GM12864 (cell line): Measurements from ENCODE around the gene PHRF1.

Experiments used
- DNase-seq: peaks from one replicate; pipeline ENCODE4 v3.0.0-alpha.2; 2011; ENCODE audit warnings: low read depth
- H3K4me3 ChIP-seq: 2 replicates; pipeline ENCODE4 v1.5.1; 2011; ENCODE audit warnings: mild to moderate bottlenecking, low read depth, low read length, control low read depth
- TF ChIP-seq, protein P1 (sequence below): IDR thresholded peaks from 2 replicates; pipeline ENCODE4 v1.5.1; 2011; ENCODE audit warnings: low read depth, mild to moderate bottlenecking, moderate library complexity, low read length, control low read depth, inconsistent platforms; ENCODE audit errors: missing control alignments

Gene PHRF1

DNA sequence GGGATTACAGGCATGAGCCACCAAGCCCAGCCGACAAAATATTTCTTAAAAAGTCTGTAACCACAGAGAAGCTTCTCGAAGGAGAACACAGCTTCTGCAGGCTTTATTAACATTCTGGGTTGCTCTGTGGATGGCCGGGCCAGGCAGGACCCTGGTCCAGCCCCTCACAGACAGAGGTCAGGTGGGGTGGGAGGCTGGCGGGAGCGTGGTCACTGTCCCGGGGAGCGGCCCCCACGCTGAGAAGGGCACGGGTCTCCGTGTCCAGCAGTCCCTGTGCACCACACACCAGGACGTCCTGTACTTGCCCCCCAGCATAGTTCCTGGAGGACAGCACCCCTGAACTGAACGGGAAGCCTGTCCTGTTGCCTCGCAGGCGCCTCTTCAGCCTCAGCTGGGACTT lies 80.2 kb downstream of the PHRF1 start:
- DNase-seq = no peak
- TF ChIP-seq, protein P1, sequence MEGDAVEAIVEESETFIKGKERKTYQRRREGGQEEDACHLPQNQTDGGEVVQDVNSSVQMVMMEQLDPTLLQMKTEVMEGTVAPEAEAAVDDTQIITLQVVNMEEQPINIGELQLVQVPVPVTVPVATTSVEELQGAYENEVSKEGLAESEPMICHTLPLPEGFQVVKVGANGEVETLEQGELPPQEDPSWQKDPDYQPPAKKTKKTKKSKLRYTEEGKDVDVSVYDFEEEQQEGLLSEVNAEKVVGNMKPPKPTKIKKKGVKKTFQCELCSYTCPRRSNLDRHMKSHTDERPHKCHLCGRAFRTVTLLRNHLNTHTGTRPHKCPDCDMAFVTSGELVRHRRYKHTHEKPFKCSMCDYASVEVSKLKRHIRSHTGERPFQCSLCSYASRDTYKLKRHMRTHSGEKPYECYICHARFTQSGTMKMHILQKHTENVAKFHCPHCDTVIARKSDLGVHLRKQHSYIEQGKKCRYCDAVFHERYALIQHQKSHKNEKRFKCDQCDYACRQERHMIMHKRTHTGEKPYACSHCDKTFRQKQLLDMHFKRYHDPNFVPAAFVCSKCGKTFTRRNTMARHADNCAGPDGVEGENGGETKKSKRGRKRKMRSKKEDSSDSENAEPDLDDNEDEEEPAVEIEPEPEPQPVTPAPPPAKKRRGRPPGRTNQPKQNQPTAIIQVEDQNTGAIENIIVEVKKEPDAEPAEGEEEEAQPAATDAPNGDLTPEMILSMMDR = no peak
- no peak overlapping the region for H3K4me3 ChIP-seq

DNA sequence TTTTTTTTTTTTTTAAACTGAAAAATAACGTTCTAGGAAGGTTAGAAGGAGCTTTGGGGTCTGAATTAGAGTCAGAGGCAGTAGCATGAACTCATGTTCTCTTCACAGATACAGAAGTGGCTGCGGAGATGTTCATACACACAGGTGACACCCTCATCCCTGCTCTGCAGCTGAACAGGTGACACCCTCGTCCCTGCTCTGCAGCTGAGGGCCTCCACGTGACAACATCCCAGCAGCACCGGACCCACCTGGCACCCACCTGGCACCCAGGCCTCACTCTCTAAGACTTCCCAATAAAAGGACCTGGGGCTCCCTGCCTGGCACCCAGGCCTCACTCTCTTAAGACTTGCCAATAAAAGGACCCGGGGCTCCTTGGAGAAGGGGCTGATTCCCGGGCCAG lies 80.6 kb downstream of the PHRF1 start:
- H3K4me3 ChIP-seq = no peak overlapping the region
- no peak for DNase-seq
- TF ChIP-seq, protein P1 = no peak

DNA sequence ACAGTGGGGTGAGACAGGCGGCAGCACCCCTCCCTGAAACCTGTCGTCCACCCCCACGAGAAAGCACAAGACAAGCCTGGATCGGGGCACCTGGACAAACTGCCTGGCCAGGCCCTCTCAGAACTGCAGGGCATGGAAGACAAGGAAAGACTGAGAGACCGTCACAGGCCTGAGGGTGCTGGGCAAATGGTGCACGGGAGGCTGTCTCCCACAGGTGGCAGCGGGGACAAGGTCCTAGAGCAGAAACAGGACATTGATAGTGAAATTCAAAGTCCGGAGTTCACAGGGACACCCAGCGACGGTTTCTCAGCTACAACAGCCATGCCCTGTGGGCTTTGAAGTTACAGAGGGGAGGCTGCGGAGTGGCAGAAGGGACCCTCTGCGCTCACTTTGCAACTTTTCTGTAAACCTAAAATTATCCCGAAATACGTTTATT lies 81.4 kb downstream of the PHRF1 start:
- no peak for DNase-seq
- TF ChIP-seq, protein P1 = no peak

DNA sequence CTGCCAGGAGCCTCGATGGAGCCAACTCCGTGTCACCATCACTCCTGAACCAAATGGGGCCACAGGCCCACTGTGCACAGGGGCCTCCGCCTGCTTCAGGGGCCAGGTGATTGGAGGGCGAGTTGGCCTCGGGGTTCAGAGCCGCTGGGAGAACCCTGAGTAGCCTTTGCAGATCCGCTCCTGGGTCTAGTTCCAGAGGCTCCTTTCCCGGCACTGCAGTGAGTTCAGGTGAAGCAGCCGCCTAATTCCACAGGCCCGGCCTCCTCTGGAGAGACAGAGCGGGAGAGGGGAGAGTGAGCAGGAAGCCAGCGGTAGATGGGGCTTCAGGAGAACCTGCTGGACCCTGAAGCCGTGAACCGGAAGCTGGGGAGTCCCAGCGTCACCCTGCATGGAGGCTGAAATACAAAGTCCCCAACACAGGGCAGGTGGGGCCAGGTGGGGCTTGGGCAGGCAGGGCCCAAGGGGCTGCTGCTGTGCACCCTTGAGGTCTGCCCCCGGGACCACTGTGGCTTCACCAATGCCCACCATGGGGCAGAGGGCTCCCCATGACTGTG lies 83.3 kb downstream of the PHRF1 start:
- H3K4me3 ChIP-seq = no peak overlapping the region; the same call in 1 of the 2 replicates
- TF ChIP-seq, protein P1 = no peak
- DNase-seq = no peak

More for the DNA sequence above, 81.4 kb downstream of the PHRF1 start:
- H3K4me3 ChIP-seq = no peak overlapping the region

DNA sequence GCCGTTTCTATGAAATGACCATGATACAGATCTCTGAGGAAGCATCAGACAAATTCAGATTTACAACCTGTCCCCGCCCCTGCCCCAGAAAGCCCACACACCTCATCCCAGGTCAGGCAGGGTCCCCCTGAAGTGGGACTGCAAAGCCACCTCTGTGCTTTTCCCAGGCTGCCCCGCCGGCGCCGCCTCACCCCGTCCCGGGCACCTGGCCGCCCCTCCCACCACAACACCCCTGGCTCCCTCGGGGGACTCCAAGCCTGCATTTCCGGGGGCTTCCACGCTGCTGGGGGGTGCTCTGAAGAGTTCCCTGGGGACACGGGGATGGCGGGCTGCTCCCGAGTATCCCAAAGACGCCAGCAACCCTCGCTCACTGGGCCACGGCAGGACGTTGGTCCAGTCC lies 84.0 kb downstream of the PHRF1 start:
- H3K4me3 ChIP-seq = no peak overlapping the region; the same call in 1 of the 2 replicates
- no peak for DNase-seq
- TF ChIP-seq, protein P1 = no peak

DNA sequence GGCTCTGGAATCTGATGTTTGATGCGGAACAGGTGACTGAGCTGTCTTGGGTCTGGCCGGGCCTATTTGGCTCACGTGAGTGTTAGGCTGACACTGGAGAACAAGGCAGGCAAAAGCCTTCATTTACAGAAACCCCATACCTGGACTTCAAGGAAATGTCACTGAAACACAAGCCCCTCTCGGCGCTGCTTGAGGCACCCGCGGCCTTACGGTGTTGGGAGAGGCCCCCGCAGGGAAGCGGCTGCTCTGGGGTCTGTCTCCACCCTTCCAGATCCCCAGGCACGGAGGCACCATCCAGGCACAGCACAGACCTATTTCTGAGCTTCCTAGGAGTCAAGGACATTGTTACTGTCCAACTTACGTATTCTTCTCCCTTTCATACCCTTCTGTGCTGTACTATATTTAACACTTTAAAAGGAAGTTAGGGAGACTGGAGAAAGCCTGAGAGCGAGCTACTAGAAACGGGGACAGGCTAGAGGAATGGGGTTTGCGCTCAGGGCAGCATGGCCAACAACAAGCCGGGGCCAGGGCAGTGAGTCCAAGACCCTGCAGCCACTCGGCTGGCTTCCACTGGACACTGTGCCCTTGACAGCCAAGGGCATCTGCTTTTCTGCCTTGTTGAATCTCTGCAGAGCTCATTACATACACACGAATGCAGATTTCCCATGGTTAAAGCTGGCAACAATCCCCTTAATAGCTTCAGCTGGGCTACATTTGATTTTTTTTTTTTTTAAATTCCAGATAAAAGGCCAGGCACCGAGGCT lies 84.6 kb downstream of the PHRF1 start:
- DNase-seq = no peak
- TF ChIP-seq, protein P1 = no peak
- H3K4me3 ChIP-seq = no peak overlapping the region
